Hepatocyte (in vitro differentiated cells): ENCODE data around the gene ZNF729. TPM values are rescaled to one million over a fixed set of nuclear protein-coding genes. Genes with fewer than 3 reads are reported as not detected.

Experiments
- DNase-seq: peaks from one replicate; pipeline ENCODE4 v3.0.0-alpha.2; 2016; ENCODE audit warnings: low spot score
- H2AFZ ChIP-seq: fragments of 200-600 bp; sonication (generic); 2 replicates; pipeline ENCODE4 v1.6.0; 2016; ENCODE audit warnings: antibody characterized with exemption, mild to moderate bottlenecking
- H3K27ac ChIP-seq: fragments of 200-600 bp; sonication (generic); 2 replicates; pipeline ENCODE4 v1.5.1; 2016; ENCODE audit warnings: mild to moderate bottlenecking
- H3K27me3 ChIP-seq: fragments of 200-600 bp; sonication (generic); 2 replicates; pipeline ENCODE4 v1.6.1; 2016
- H3K36me3 ChIP-seq: fragments of 200-600 bp; sonication (generic); replicated peaks from 2 replicates; pipeline ENCODE4 v1.5.1; 2016; ENCODE audit warnings: low read depth; ENCODE audit not compliant: insufficient read depth
- H3K4me1 ChIP-seq: fragments of 200-600 bp; sonication (generic); 2 replicates; pipeline ENCODE4 v1.5.1; 2016; ENCODE audit warnings: mild to moderate bottlenecking, moderate library complexity; ENCODE audit not compliant: insufficient read depth
- H3K4me2 ChIP-seq: fragments of 200-600 bp; sonication (generic); 2 replicates; pipeline ENCODE4 v1.6.0; 2016
- H3K4me3 ChIP-seq: fragments of 200-600 bp; sonication (generic); 2 replicates; pipeline ENCODE4 v1.5.1; 2016; ENCODE audit warnings: mild to moderate bottlenecking
- H3K79me2 ChIP-seq: fragments of 200-600 bp; sonication (generic); 2 replicates; pipeline ENCODE4 v1.6.0; 2017; ENCODE audit warnings: mild to moderate bottlenecking
- H3K9me2 ChIP-seq: fragments of 200-600 bp; sonication (generic); replicated peaks from 2 replicates; pipeline ENCODE4 v1.6.0; 2017; ENCODE audit warnings: mild to moderate bottlenecking; ENCODE audit not compliant: insufficient read depth
- H3K9me3 ChIP-seq: fragments of 200-600 bp; sonication (generic); 2 replicates; pipeline ENCODE4 v1.5.1; 2016; ENCODE audit warnings: low read depth, mild to moderate bottlenecking
- H4K20me1 ChIP-seq: fragments of 200-600 bp; sonication (generic); 2 replicates; pipeline ENCODE4 v1.6.0; 2016; ENCODE audit warnings: mild to moderate bottlenecking; ENCODE audit not compliant: insufficient read depth, poor library complexity, severe bottlenecking
- CTCF ChIP-seq: fragments of 200-600 bp; sonication (generic); IDR thresholded peaks from 2 replicates; pipeline ENCODE4 v1.5.1; 2016; ENCODE audit warnings: antibody characterized with exemption, mild to moderate bottlenecking; ENCODE audit not compliant: poor library complexity
- EZH2 ChIP-seq: fragments of 200-600 bp; sonication (generic); IDR thresholded peaks from 2 replicates; pipeline ENCODE4 v1.6.1; 2016; ENCODE audit warnings: antibody characterized with exemption, mild to moderate bottlenecking, borderline replicate concordance
- EZH2phosphoT487 ChIP-seq: fragments of 200-600 bp; sonication (generic); IDR thresholded peaks from one replicate; pipeline ENCODE4 v1.6.1; 2018; ENCODE audit warnings: antibody characterized with exemption, mild to moderate bottlenecking, low read depth, moderate library complexity; ENCODE audit not compliant: unreplicated experiment, severe bottlenecking
- WGBS: methylation state at CpG from one replicate; pipeline ENCODE4 v1.1.6; 2016; ENCODE audit warnings: low lambda C conversion rate; ENCODE audit errors: missing lambda C conversion rate; 5-methylcytosine and 5-hydroxymethylcytosine counted together
- polyA plus RNA-seq: library from polyadenylated mRNA; unstranded; fragments of >200 nt; fragmentation: Nextera tagmentation; extraction: Ambion mirVana; gene quantifications from 2 replicates; pipeline ENCODE4 v1.2.1, GENCODE V29; 2016
- small RNA-seq: library from RNA; depleted of rRNA; stranded (forward); fragments of <200 nt; gene quantifications from one replicate; pipeline ENCODE3, GENCODE V24; 2014
- total RNA-seq: library from RNA; depleted of rRNA; stranded (reverse); fragments of >200 nt; gene quantifications from 2 replicates; pipeline ENCODE4 v1.2.3, GENCODE V29; 2014

The ZNF729 gene
- total and polyA plus RNA-seq, 2 experiments from 2014 or later, result not detected

- Histone ChIP-seq H3K4me3 (no peak overlapping the region), H4K20me1 (no peaks in the 10 kb centered on the region), H3K27ac (no peak overlapping the region), H3K9me2 (no peaks in the 10 kb centered on the region), H3K27me3 (no peaks in the 10 kb centered on the region), H3K36me3 (no peaks in the 10 kb centered on the region), H3K4me2 (no peak overlapping the region), H3K9me3 (peaks cover 3% of the 10 kb centered on the region), H3K4me1 (no peaks in the 10 kb centered on the region), H3K79me2 (no peaks in the 10 kb centered on the region), H2AFZ (no peak overlapping the region)
- TF ChIP-seq EZH2phosphoT487, result no peak
- no peak for TF ChIP-seq EZH2
- no peak for TF ChIP-seq CTCF
- no peak for DNase-seq
These were observed 46.7 kb downstream of the ZNF729 start for GRCh38 chr19:22332924-22333323.

DNA sequence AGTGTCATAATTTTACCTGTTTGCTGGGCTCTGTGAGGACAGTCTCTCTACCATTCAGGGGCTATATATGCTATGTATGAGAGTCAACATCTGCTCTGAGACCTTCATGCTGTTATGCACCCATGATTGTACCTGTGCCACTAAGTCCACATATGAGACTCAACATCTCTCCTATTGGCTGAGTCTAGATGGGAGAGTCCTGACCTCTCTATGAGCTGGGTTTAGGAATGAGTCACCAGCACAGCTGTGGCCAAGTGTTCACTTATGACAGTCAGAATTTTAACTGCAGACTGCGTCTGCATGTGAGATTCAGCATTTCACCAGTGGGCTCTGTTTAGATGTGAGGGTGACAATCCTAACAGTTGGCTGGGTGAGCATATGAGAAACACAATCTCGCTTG lies 49.5 kb downstream of the ZNF729 start:
- Histone ChIP-seq H3K4me2 (no peak overlapping the region), H3K27ac (no peak overlapping the region), H3K9me3 (no peaks in the 10 kb centered on the region), H2AFZ (no peak overlapping the region), H3K4me3 (no peak overlapping the region), H3K27me3 (no peaks in the 10 kb centered on the region), H3K4me1 (no peaks in the 10 kb centered on the region), H3K9me2 (no peaks in the 10 kb centered on the region), H4K20me1 (no peaks in the 10 kb centered on the region), H3K36me3 (no peaks in the 10 kb centered on the region), H3K79me2 (no peaks in the 10 kb centered on the region)
- DNase-seq, result no peak
- TF ChIP-seq CTCF (no peak), EZH2phosphoT487 (no peak), EZH2 (no peak)
- WGBS, result 61% methylated on average over 2 of the region's 2 CpGs

GRCh38 chr19:22354665-22355064 lies 68.4 kb downstream of the ZNF729 start:
- Histone ChIP-seq H3K79me2 (no peaks in the 10 kb centered on the region), H4K20me1 (no peaks in the 10 kb centered on the region), H3K36me3 (no peaks in the 10 kb centered on the region), H2AFZ (no peak overlapping the region), H3K27ac (no peak overlapping the region), H3K9me3 (no peaks in the 10 kb centered on the region), H3K4me1 (no peaks in the 10 kb centered on the region), H3K4me2 (no peak overlapping the region), H3K4me3 (no peak overlapping the region), H3K27me3 (no peaks in the 10 kb centered on the region), H3K9me2 (no peaks in the 10 kb centered on the region)
- no peak for TF ChIP-seq CTCF
- TF ChIP-seq EZH2, result no peak
- no peak for TF ChIP-seq EZH2phosphoT487
- DNase-seq, result no peak
- 59% methylated on average over 2 of the region's 2 CpGs for WGBS

Small RNA genes within 50 kb of the gene (small RNA-seq; reads per million reads assigned to genes)
- not detected for gene AC011494.1

Other genes starting within 250 kb of the ZNF729 start
- gene ZNF257, start 234.0 kb upstream of the ZNF729 start, total RNA-seq, result not detected in 2 replicates
- not detected in 2 replicates for gene ZNF257, start 234.0 kb upstream of the ZNF729 start, polyA plus RNA-seq
- gene ZNF676, start 89.5 kb upstream of the ZNF729 start, total RNA-seq, result not detected in 2 replicates
- gene ZNF676, start 89.5 kb upstream of the ZNF729 start, polyA plus RNA-seq, result not detected in 2 replicates
- not detected in 2 replicates for gene ZNF98, start 135.9 kb downstream of the ZNF729 start, total RNA-seq
- not detected in 2 replicates for gene ZNF98, start 135.9 kb downstream of the ZNF729 start, polyA plus RNA-seq